B cell (primary cell): ENCODE measurements around the gene PPT2. TPM values are rescaled to one million over a fixed set of nuclear protein-coding genes. Genes with fewer than 3 reads are reported as not detected.
A peak's percentile ranks its signal among the peaks of the same experiment; 100 is the strongest.

Experiments used
- ATAC-seq: fragments of 200-7000 bp; cut with Tn5 transposase; one replicate; pipeline ENCODE4 v1.10.0; 2021; ENCODE audit warnings: low read depth, mild to moderate bottlenecking, moderate number of reproducible peaks, moderate library complexity
- CTCF ChIA-PET: fragments of 350-600 bp; sonication (Branson Sonifier 250); formaldehyde crosslinking; loops from one replicate; lab custom pipeline; 2021; ENCODE audit warnings: antibody characterized with exemption, inconsistent platforms; lab: Charles Lee
- POLR2A ChIA-PET: fragments of 350-600 bp; sonication (Branson Sonifier 250); formaldehyde crosslinking; loops from one replicate; lab custom pipeline; 2021; ENCODE audit warnings: antibody characterized with exemption; lab: Charles Lee
- DNase-seq: peaks from one replicate; pipeline ENCODE4 v3.0.0; 2013
- H2AFZ ChIP-seq: 2 replicates; pipeline ENCODE4 v1.6.1; 2012; ENCODE audit warnings: mild to moderate bottlenecking, low read depth, low read length; ENCODE audit not compliant: insufficient read depth, poor library complexity, severe bottlenecking
- H3K27ac ChIP-seq, 2 donors: 1 replicate in 1 of 2; 2 replicates in 1 of 2; pipeline ENCODE4 v1.5.1; 2012 to 2013; ENCODE audit warnings: low read length in 2 of 2, mild to moderate bottlenecking in 2 of 2, moderate library complexity in 1 of 2
- H3K27me3 ChIP-seq, 4 experiments: fragments of 200-600 bp in 1 of 4; sonication (generic) in 1 of 4; replicated peaks in 1 of 4; 1 replicate in 2 of 4; 2 replicates in 2 of 4; pipeline versions ENCODE4 v1.6.1 to v1.7.0; 2013 to 2016; ENCODE audit warnings: low read length in 3 of 4, mild to moderate bottlenecking in 2 of 4, mixed read lengths in 1 of 4, moderate library complexity in 1 of 4; ENCODE audit not compliant: insufficient read depth in 4 of 4, control insufficient read depth in 3 of 4; ENCODE audit errors: control extremely low read depth in 1 of 4
- H3K36me3 ChIP-seq, 2 experiments: replicated peaks in 1 of 2; 1 replicate in 1 of 2; 2 replicates in 1 of 2; pipeline versions ENCODE4 v1.6.1 to v1.7.1; 2013; ENCODE audit warnings: low read length in 1 of 2; ENCODE audit not compliant: insufficient read depth in 2 of 2, control insufficient read depth in 1 of 2; ENCODE audit errors: control extremely low read depth in 1 of 2, extremely low read depth in 1 of 2
- H3K4me1 ChIP-seq, 2 donors: fragments of 200-600 bp in 1 of 2; sonication (generic) in 1 of 2; 1 replicate in 1 of 2; 2 replicates in 1 of 2; pipeline versions ENCODE4 v1.5.1 to v1.6.1; 2013 to 2017; ENCODE audit warnings: low read length in 2 of 2; ENCODE audit not compliant: control insufficient read depth in 2 of 2, insufficient read depth in 2 of 2
- H3K4me2 ChIP-seq: replicated peaks from 2 replicates; pipeline ENCODE3; 2012; ENCODE audit warnings: mild to moderate bottlenecking, low read depth, low read length; ENCODE audit not compliant: poor library complexity, severe bottlenecking
- H3K4me3 ChIP-seq, 5 experiments: fragments of 200-600 bp in 1 of 5; sonication (generic) in 1 of 5; 1 replicate in 3 of 5; 2 replicates in 2 of 5; pipeline versions ENCODE4 v1.5.1 to v1.7.0; 2011 to 2016; ENCODE audit warnings: low read length in 4 of 5, mild to moderate bottlenecking in 4 of 5, low read depth in 2 of 5, control low read depth in 1 of 5, moderate library complexity in 1 of 5; ENCODE audit not compliant: insufficient read depth in 1 of 5; ENCODE audit errors: control extremely low read depth in 1 of 5, extremely low read depth in 1 of 5
- H3K79me2 ChIP-seq: fragments of 200-600 bp; sonication (generic); one replicate; pipeline ENCODE4 v1.6.0; 2016; ENCODE audit warnings: low read length; ENCODE audit not compliant: control insufficient read depth, insufficient read depth
- H3K9ac ChIP-seq: fragments of 200-600 bp; sonication (generic); 2 replicates; pipeline ENCODE4 v1.6.1; 2017; ENCODE audit warnings: mild to moderate bottlenecking, low read length, moderate library complexity
- H3K9me3 ChIP-seq, 3 donors: one replicate each; pipeline versions ENCODE4 v1.6.1 to v1.7.1; 2013; ENCODE audit warnings: low read length in 2 of 3; ENCODE audit not compliant: control insufficient read depth in 2 of 3, insufficient read depth in 1 of 3; ENCODE audit errors: control extremely low read depth in 1 of 3
- H4K20me1 ChIP-seq: 2 replicates; pipeline ENCODE4 v1.6.0; 2012; ENCODE audit warnings: mild to moderate bottlenecking, low read length; ENCODE audit not compliant: insufficient read depth, control insufficient read depth, poor library complexity, severe bottlenecking
- H3K27ac Mint-ChIP-seq: one replicate; pipeline ENCODE4 v1.8.0; 2021; ENCODE audit warnings: mixed read lengths
- H3K27me3 Mint-ChIP-seq: one replicate; pipeline ENCODE4 v1.8.0; 2021; ENCODE audit warnings: mixed read lengths
- H3K4me1 Mint-ChIP-seq: one replicate; pipeline ENCODE4 v1.8.0; 2021; ENCODE audit warnings: mixed read lengths
- H3K4me3 Mint-ChIP-seq: one replicate; pipeline ENCODE4 v1.8.0; 2021; ENCODE audit warnings: mixed read lengths
- H3K9me3 Mint-ChIP-seq: one replicate; pipeline ENCODE4 v1.8.0; 2022; ENCODE audit warnings: mixed read lengths; ENCODE audit not compliant: insufficient read depth
- EZH2 ChIP-seq: IDR thresholded peaks from 2 replicates; pipeline ENCODE4 v1.6.1; 2012; ENCODE audit warnings: borderline replicate concordance, low read depth, mild to moderate bottlenecking, moderate library complexity, low read length; ENCODE audit not compliant: insufficient read depth, poor library complexity, severe bottlenecking
- WGBS: methylation state at CpG from one replicate; pipeline ENCODE4 v1.1.5; 2013; ENCODE audit warnings: missing lambda C conversion rate; ENCODE audit not compliant: insufficient coverage; 5-methylcytosine and 5-hydroxymethylcytosine counted together
- intact Hi-C: fragments of 100-400 bp; cut with micrococcal nuclease; formaldehyde crosslinking; loops from one replicate; pipeline ENCODE4 v1.10.0; 2022
- polyA plus RNA-seq: library from polyadenylated mRNA; depleted of rRNA; stranded (reverse); fragments of >200 nt; gene quantifications from 2 replicates; pipeline ENCODE4 v1.2.3, GENCODE V29; 2012
- total RNA-seq, 2 donors: library from RNA; stranded (reverse); fragments of 120-200 nt in 1 of 2; gene quantifications; 1 replicate in 1 of 2; 2 replicates in 1 of 2; pipeline versions ENCODE4 v1.2.3 to v1.2.4, GENCODE V29; 2013 to 2022
- TF ChIP-seq, protein P1 (sequence below): fragments of 200-600 bp; IDR thresholded peaks from one replicate; pipeline ENCODE4 v1.8.0; 2022; ENCODE audit warnings: antibody characterized with exemption, mild to moderate bottlenecking

The PPT2 gene
- total and polyA plus RNA-seq, 2 donors (not counting 1 experiment from before 2014, with no cell fraction given) = 1.2 to 4.2 TPM

- Histone ChIP-seq H3K27me3 (no peaks in the 10 kb centered on the region), H3K9ac (peak overlapping the region; percentile 81), H2AFZ (peak overlapping the region; percentile 86), H4K20me1 (no peaks in the 10 kb centered on the region), H3K27ac (peak overlapping the region; percentile 97 to 98), H3K9me3 (no peaks in the 10 kb centered on the region), H3K4me2 (peak overlapping the region; percentile 93), H3K4me3 (peak overlapping the region; percentile 34 to 87 (median 82)), H3K79me2 (peaks cover 25% of the 10 kb centered on the region), H3K36me3 (peaks cover 5 to 13% of the 10 kb centered on the region in 2 experiments), H3K4me1 (peaks cover 34 to 50% of the 10 kb centered on the region in 2 donors)
- Mint-ChIP-seq H3K4me1 (peaks cover 63% of the 10 kb centered on the region), H3K9me3 (no peaks in the 10 kb centered on the region), H3K27ac (peak overlapping the region; percentile 54), H3K27me3 (no peaks in the 10 kb centered on the region), H3K4me3 (peak overlapping the region; percentile 97)
- ChIA-PET CTCF (no interaction called here), POLR2A (no interaction called here)
- 42% methylated on average over 2 of the region's 2 CpGs for WGBS
- ATAC-seq = no peak
- TF ChIP-seq, protein P1, sequence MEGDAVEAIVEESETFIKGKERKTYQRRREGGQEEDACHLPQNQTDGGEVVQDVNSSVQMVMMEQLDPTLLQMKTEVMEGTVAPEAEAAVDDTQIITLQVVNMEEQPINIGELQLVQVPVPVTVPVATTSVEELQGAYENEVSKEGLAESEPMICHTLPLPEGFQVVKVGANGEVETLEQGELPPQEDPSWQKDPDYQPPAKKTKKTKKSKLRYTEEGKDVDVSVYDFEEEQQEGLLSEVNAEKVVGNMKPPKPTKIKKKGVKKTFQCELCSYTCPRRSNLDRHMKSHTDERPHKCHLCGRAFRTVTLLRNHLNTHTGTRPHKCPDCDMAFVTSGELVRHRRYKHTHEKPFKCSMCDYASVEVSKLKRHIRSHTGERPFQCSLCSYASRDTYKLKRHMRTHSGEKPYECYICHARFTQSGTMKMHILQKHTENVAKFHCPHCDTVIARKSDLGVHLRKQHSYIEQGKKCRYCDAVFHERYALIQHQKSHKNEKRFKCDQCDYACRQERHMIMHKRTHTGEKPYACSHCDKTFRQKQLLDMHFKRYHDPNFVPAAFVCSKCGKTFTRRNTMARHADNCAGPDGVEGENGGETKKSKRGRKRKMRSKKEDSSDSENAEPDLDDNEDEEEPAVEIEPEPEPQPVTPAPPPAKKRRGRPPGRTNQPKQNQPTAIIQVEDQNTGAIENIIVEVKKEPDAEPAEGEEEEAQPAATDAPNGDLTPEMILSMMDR = no peak
- no peak for TF ChIP-seq EZH2
- intact Hi-C loops = loop anchor here (5.0 kb wide), 6 partner anchors 218 to 1397 kb away; partner anchors contain the start of genes CSNK2B, HSD17B8, LY6G5B and NELFE
- no peak for DNase-seq
These were observed 21.4 kb downstream of the PPT2 start for GRCh38 chr6:32175322-32175710.

DNA sequence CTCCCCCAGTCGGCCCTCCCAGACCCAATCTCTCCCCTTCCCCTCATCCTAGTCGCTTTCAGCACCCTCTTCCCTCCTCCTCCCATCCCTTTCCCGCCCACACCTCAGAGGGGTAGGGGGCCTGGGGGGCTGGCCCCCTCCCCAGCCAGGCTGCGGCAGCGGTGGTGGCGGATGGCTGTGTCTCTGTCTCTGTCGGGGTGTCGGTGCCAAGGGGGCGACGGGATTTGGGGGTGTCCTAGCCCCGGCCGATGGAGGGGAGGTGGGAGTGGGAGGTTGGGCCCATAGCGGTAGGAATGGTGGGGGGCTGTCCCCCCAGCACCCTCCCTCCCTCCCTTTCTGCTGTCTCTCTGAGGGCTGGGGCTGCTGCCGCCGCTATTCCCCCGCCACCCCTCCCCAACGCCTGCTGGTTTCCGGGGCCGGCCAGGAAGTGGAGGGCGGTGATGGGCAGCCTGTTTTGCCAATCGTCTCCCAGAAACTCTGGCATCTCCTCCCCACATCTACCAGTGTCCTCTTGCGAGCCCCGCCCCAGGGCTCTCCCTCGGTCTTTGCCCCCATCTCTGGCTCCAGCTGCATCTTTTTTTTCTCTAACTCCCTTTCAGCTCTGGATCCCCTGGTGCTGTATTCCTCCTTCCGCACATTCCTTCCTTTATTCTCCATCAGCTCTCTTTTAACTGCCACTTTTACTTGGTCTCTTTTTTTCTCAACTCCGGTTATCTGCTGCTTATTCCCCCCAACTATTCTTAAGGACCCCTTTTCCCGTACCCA, 22.0 kb downstream of the PPT2 start, which contains the start of gene AGPAT1:
AGPAT1 (minus strand) TSS at position 374 of the 765 bp plus-strand sequence. CDS start 4,588 bp downstream, outside the sequence.
- peak; percentile 46 for ATAC-seq
- DNase-seq = peak; percentile 96
- Histone ChIP-seq H3K4me1 (peaks cover 34 to 50% of the 10 kb centered on the region in 2 donors), H3K36me3 (peaks cover 3 to 12% of the 10 kb centered on the region in 2 experiments), H3K9me3 (no peaks in the 10 kb centered on the region), H3K79me2 (peaks cover 25% of the 10 kb centered on the region), H3K27ac (peak within 1 kb of the TSS; percentile 97 to 98), H3K4me3 (peak within 1 kb of the TSS; percentile 75 to 87 (median 82)), H3K4me2 (peak within 1 kb of the TSS; percentile 93), H2AFZ (peak within 1 kb of the TSS; percentile 86), H4K20me1 (no peaks in the 10 kb centered on the region), H3K9ac (peak within 1 kb of the TSS; percentile 81), H3K27me3 (no peaks in the 10 kb centered on the region)
- 2% methylated on average over 8 of the region's 27 CpGs for WGBS
- H3K4me1 Mint-ChIP-seq = peaks cover 68% of the 10 kb centered on the region
- H3K27me3 Mint-ChIP-seq = no peaks in the 10 kb centered on the region
- peak within 1 kb of the TSS; percentile 97 for H3K4me3 Mint-ChIP-seq
- H3K27ac Mint-ChIP-seq = peak within 1 kb of the TSS; percentile 99
- CTCF ChIA-PET = interaction anchor here (1.0 to 1.4 kb wide), 4 partner anchors 20 to 57 kb away, joined by 3 to 6 read pairs (median 4); no protein-coding TSS in a partner anchor
- H3K9me3 Mint-ChIP-seq = no peaks in the 10 kb centered on the region
- intact Hi-C loops = loop anchor here (1.0 to 5.0 kb wide), 7 partner anchors 14 to 1396 kb away; partner anchors contain the start of genes CSNK2B, HSD17B8, LY6G5B and NELFE
- TF ChIP-seq EZH2 = no peak
- TF ChIP-seq, protein P1 = no peak
- POLR2A ChIA-PET = interaction anchor here (1.0 to 3.0 kb wide), 4 partner anchors 15 to 46 kb away, joined by 3 to 25 read pairs (median 10); partner anchors contain the start of genes FKBPL and PBX2
